Measurements from ENCODE around the gene TBC1D30.
"Not testable (repeated sequence)": the region's sequence is repeated elsewhere in the genome, so short reads cannot be mapped to it uniquely, and the experiment has no call there.

TBC1D30 gene

DNA sequence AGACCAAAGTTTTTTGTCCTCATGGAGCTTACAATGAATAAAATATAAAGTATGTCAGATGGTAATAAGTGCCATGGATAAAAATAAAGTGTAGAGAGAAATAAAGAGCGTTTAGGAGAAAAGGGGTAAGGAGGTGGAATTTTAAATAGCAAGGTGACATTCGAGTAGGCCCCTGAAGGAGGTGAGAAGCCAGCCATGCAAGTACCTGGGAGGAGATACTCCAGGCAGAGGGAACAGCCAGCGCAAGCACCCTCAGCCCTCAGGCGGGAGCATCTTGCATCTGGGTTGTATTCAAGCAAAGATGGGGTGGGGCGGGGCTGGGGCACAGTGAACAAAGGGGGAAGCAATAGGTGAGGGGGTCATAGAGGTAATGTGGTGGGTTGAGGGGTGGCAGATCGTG is 4.3 kb downstream of the TBC1D30 start:
- Histone ChIP-seq H3K9me3 (ENCODE audit: low read length) (no peaks in the 10 kb centered on the region), H3K4me3 (ENCODE audit: low read depth in 1 of 2, low read length in 2 of 2) (no peak overlapping the region), H3K4me1 (ENCODE audit: insufficient read depth, low read length) (peaks cover 19% of the 10 kb centered on the region), H3K27ac (ENCODE audit: low read depth, low read length) (no peak overlapping the region), H3K36me3 (ENCODE audit: insufficient read depth, low read length) (no peaks in the 10 kb centered on the region), H3K27me3 (ENCODE audit: control insufficient read depth in 1 of 2, insufficient read depth in 2 of 2, low read length in 2 of 2) (peaks cover 37 to 40% of the 10 kb centered on the region in 2 donors), H3K9ac (ENCODE audit: low read length) (no peak overlapping the region)

GRCh38 chr12:64833928-64834327 is 9.5 kb downstream of the TBC1D30 start:
- Histone ChIP-seq H3K36me3 (ENCODE audit: insufficient read depth, low read length) (no peaks in the 10 kb centered on the region), H3K27ac (ENCODE audit: low read depth, low read length) (no peak overlapping the region), H3K4me1 (ENCODE audit: insufficient read depth, low read length) (no peaks in the 10 kb centered on the region), H3K27me3 (ENCODE audit: control insufficient read depth in 1 of 2, insufficient read depth in 2 of 2, low read length in 2 of 2) (peaks cover 0 to 4% of the 10 kb centered on the region in 2 donors), H3K9ac (ENCODE audit: low read length) (no peak overlapping the region), H3K9me3 (ENCODE audit: low read length) (no peaks in the 10 kb centered on the region), H3K4me3 (ENCODE audit: low read depth in 1 of 2, low read length in 2 of 2) (no peak overlapping the region)

DNA sequence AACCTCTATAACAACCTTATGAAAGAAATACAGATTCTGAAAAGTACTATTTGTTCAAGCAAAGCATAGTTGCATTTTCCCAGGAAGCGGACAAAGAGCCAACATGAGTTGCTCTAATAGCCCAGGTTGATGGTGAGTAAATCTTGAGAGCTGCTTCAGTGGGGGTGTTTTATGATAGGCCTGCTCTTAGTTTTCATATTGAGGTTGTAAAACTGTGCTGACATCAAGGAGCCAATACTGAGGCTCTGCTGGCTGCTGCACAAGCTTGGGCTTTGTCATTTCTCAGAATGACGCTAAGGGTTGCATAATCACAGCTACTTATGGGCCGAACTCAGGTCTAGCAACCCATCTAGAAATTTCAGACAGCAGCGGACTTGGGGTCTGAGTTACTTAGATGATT is 11.5 kb downstream of the TBC1D30 start:
- no peak overlapping the region for H3K9ac ChIP-seq (ENCODE audit: low read length)
- no peaks in the 10 kb centered on the region for H3K9me3 ChIP-seq (ENCODE audit: low read length)
- no peaks in the 10 kb centered on the region for H3K27me3 ChIP-seq (ENCODE audit: control insufficient read depth in 1 of 2, insufficient read depth in 2 of 2, low read length in 2 of 2)
- no peaks in the 10 kb centered on the region for H3K4me1 ChIP-seq (ENCODE audit: insufficient read depth, low read length)
- no peaks in the 10 kb centered on the region for H3K36me3 ChIP-seq (ENCODE audit: insufficient read depth, low read length)
- no peak overlapping the region for H3K27ac ChIP-seq (ENCODE audit: low read depth, low read length)
- H3K4me3 ChIP-seq (ENCODE audit: low read depth in 1 of 2, low read length in 2 of 2): no peak overlapping the region

DNA sequence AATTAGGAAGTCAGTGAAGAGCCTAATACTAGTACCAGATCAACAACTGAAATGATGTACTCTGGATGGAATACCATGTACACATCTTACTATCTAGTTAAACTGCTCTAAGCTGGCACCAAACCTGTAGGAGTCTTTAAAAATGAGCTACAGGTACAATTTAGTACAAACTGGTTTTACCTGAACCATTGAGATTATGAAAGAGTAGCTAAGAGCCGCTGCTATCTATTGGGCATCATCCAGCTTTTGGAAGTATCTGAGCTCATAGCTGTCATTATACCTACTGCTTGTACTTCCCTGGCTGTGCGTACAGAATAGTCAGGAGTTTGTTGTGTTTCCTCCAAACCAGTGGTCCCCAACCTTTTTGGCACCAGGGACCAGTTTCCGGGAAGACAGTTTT is 12.4 kb downstream of the TBC1D30 start:
- Histone ChIP-seq H3K4me3 (ENCODE audit: low read depth in 1 of 2, low read length in 2 of 2) (no peak overlapping the region), H3K9me3 (ENCODE audit: low read length) (no peaks in the 10 kb centered on the region), H3K9ac (ENCODE audit: low read length) (no peak overlapping the region), H3K27me3 (ENCODE audit: control insufficient read depth in 1 of 2, insufficient read depth in 2 of 2, low read length in 2 of 2) (no peaks in the 10 kb centered on the region), H3K4me1 (ENCODE audit: insufficient read depth, low read length) (no peaks in the 10 kb centered on the region), H3K36me3 (ENCODE audit: insufficient read depth, low read length) (no peaks in the 10 kb centered on the region), H3K27ac (ENCODE audit: low read depth, low read length) (no peak overlapping the region)

- Histone ChIP-seq H3K27ac (ENCODE audit: low read depth, low read length) (no peak overlapping the region), H3K9ac (ENCODE audit: low read length) (no peak overlapping the region), H3K4me1 (ENCODE audit: insufficient read depth, low read length) (no peaks in the 10 kb centered on the region), H3K36me3 (ENCODE audit: insufficient read depth, low read length) (no peaks in the 10 kb centered on the region), H3K4me3 (ENCODE audit: low read depth in 1 of 2, low read length in 2 of 2) (no peak overlapping the region), H3K9me3 (ENCODE audit: low read length) (no peaks in the 10 kb centered on the region), H3K27me3 (ENCODE audit: control insufficient read depth in 1 of 2, insufficient read depth in 2 of 2, low read length in 2 of 2) (no peaks in the 10 kb centered on the region)
Observed at GRCh38 chr12:64837427-64837826, 13.0 kb downstream of the TBC1D30 start.

DNA sequence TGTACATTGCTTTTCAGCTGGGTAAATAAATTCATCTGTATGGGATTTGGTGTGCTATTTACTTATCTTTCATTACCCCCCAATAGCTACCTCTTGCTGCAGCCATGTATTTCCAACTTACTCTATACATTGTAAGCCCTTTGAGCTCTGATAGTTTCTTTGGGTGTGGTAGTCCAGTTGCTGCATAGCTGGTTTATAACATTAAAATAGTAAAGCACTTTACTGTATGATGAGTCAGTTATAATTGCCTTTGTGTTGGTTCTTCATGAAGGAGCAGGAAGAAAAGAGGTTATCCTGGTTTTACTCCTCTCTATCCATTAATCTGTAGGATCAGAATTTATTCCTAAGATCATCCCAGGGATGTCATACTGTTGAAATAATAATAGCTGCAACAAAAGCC is 15.7 kb downstream of the TBC1D30 start:
- Histone ChIP-seq H3K9me3 (ENCODE audit: low read length) (no peaks in the 10 kb centered on the region), H3K27ac (ENCODE audit: low read depth, low read length) (no peak overlapping the region), H3K4me3 (ENCODE audit: low read depth in 1 of 2, low read length in 2 of 2) (no peak overlapping the region), H3K27me3 (ENCODE audit: control insufficient read depth in 1 of 2, insufficient read depth in 2 of 2, low read length in 2 of 2) (no peaks in the 10 kb centered on the region), H3K4me1 (ENCODE audit: insufficient read depth, low read length) (no peaks in the 10 kb centered on the region), H3K9ac (ENCODE audit: low read length) (no peak overlapping the region), H3K36me3 (ENCODE audit: insufficient read depth, low read length) (no peaks in the 10 kb centered on the region)

DNA sequence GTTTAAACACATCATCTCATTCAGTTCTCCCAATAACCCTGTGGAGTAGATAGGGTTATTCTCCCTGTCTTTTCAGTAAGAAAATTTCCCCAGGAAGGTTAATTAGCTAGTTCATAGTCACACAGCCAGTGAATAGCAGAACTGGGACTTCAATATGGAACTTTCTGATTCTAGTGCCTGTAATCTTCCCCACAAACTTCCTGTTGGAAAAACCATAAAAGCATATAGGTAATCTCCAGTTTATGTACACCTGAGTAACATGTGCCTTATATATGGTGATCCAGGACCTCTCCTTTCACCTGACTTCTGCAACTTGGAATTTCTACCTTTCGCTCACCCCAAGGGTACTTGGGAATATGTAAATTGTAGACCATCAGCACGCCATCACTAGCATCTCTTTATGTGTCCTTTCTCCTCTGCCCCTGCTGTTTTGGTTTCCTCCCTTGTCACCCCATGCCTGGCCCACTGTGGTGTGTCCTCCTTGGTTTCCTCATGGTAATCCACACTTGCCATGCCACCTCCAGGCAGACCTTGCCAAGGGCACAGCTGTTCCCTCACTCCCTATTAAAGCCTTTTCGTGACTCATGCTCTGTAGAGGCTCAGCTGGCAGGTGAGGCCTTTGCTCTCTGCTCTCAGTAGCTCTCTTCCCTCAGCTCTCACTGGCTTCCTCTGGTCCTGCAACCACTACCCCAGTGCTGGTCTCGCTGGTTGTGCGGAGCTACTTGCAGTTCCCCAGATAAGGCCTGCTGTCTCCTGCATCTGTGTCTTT is 16.7 kb downstream of the TBC1D30 start:
- Histone ChIP-seq H3K9me3 (ENCODE audit: low read length) (no peaks in the 10 kb centered on the region), H3K36me3 (ENCODE audit: insufficient read depth, low read length) (no peaks in the 10 kb centered on the region), H3K27me3 (ENCODE audit: control insufficient read depth in 1 of 2, insufficient read depth in 2 of 2, low read length in 2 of 2) (no peaks in the 10 kb centered on the region), H3K9ac (ENCODE audit: low read length) (no peak overlapping the region), H3K27ac (ENCODE audit: low read depth, low read length) (no peak overlapping the region), H3K4me3 (ENCODE audit: low read depth in 1 of 2, low read length in 2 of 2) (no peak overlapping the region), H3K4me1 (ENCODE audit: insufficient read depth, low read length) (no peaks in the 10 kb centered on the region)

- H3K4me3 ChIP-seq (ENCODE audit: low read depth in 1 of 2, low read length in 2 of 2); H3K27me3 ChIP-seq (ENCODE audit: control insufficient read depth in 1 of 2, insufficient read depth in 2 of 2, low read length in 2 of 2); H3K9ac ChIP-seq (ENCODE audit: low read length); H3K9me3 ChIP-seq (ENCODE audit: low read length); H3K36me3 ChIP-seq (ENCODE audit: insufficient read depth, low read length); H3K4me1 ChIP-seq (ENCODE audit: insufficient read depth, low read length); H3K27ac ChIP-seq (ENCODE audit: low read depth, low read length): not testable (repeated sequence)
Observed at GRCh38 chr12:64848409-64848808, 24.0 kb downstream of the TBC1D30 start.

- no peak overlapping the region for H3K9ac ChIP-seq (ENCODE audit: low read length)
- H3K4me3 ChIP-seq (ENCODE audit: low read depth in 1 of 2, low read length in 2 of 2): no peak overlapping the region
- no peaks in the 10 kb centered on the region for H3K27me3 ChIP-seq (ENCODE audit: control insufficient read depth in 1 of 2, insufficient read depth in 2 of 2, low read length in 2 of 2)
- no peaks in the 10 kb centered on the region for H3K4me1 ChIP-seq (ENCODE audit: insufficient read depth, low read length)
- no peak overlapping the region for H3K27ac ChIP-seq (ENCODE audit: low read depth, low read length)
- H3K36me3 ChIP-seq (ENCODE audit: insufficient read depth, low read length): no peaks in the 10 kb centered on the region
- no peaks in the 10 kb centered on the region for H3K9me3 ChIP-seq (ENCODE audit: low read length)
Observed at GRCh38 chr12:64858882-64859605, 34.6 kb downstream of the TBC1D30 start.

- H3K9me3 ChIP-seq (ENCODE audit: low read length): no peaks in the 10 kb centered on the region
- no peaks in the 10 kb centered on the region for H3K27me3 ChIP-seq (ENCODE audit: control insufficient read depth in 1 of 2, insufficient read depth in 2 of 2, low read length in 2 of 2)
- H3K4me3 ChIP-seq (ENCODE audit: low read depth in 1 of 2, low read length in 2 of 2): no peak overlapping the region
- H3K27ac ChIP-seq (ENCODE audit: low read depth, low read length): no peak overlapping the region
- H3K36me3 ChIP-seq (ENCODE audit: insufficient read depth, low read length): no peaks in the 10 kb centered on the region
- no peak overlapping the region for H3K9ac ChIP-seq (ENCODE audit: low read length)
- no peaks in the 10 kb centered on the region for H3K4me1 ChIP-seq (ENCODE audit: insufficient read depth, low read length)
Observed at GRCh38 chr12:64860446-64860998, 36.1 kb downstream of the TBC1D30 start.

DNA sequence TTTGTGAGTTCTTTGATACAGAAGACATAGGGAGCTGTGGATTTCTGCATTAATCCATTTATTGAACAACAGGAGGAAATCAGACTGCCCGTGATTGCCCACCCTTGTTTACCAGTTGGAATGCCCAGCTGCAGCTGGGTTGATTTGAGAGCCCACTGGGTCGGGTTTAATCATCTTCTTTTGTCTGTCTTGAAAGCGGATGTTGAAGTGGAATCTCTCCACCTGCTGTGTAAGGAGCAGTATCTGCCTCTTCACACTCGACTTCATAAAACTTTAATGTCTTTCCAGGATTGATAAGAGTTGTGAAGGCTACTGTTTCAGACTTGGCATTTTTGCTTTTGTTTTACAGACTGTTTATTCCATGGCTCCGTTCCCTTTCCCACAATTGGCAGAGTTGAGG is 39.9 kb downstream of the TBC1D30 start:
- H3K9me3 ChIP-seq (ENCODE audit: low read length): no peaks in the 10 kb centered on the region
- H3K4me1 ChIP-seq (ENCODE audit: insufficient read depth, low read length): no peaks in the 10 kb centered on the region
- H3K36me3 ChIP-seq (ENCODE audit: insufficient read depth, low read length): no peaks in the 10 kb centered on the region
- no peak overlapping the region for H3K27ac ChIP-seq (ENCODE audit: low read depth, low read length)
- no peak overlapping the region for H3K4me3 ChIP-seq (ENCODE audit: low read depth in 1 of 2, low read length in 2 of 2)
- no peak overlapping the region for H3K9ac ChIP-seq (ENCODE audit: low read length)
- no peaks in the 10 kb centered on the region for H3K27me3 ChIP-seq (ENCODE audit: control insufficient read depth in 1 of 2, insufficient read depth in 2 of 2, low read length in 2 of 2)

All from muscle layer of colon (tissue), 2 donors.